ENCODE results near the gene MMP15. TPM values are rescaled to one million over a fixed set of nuclear protein-coding genes. Genes with fewer than 3 reads are reported as not detected.
A peak's percentile ranks its signal among the peaks of the same experiment; 100 is the strongest.

MMP15 gene
- total and polyA plus RNA-seq, 2 of the 13 experiments (the other 11 are each of a cell fraction or from before 2014, with no cell fraction given), result 35.2 to 44.9 TPM

DNA sequence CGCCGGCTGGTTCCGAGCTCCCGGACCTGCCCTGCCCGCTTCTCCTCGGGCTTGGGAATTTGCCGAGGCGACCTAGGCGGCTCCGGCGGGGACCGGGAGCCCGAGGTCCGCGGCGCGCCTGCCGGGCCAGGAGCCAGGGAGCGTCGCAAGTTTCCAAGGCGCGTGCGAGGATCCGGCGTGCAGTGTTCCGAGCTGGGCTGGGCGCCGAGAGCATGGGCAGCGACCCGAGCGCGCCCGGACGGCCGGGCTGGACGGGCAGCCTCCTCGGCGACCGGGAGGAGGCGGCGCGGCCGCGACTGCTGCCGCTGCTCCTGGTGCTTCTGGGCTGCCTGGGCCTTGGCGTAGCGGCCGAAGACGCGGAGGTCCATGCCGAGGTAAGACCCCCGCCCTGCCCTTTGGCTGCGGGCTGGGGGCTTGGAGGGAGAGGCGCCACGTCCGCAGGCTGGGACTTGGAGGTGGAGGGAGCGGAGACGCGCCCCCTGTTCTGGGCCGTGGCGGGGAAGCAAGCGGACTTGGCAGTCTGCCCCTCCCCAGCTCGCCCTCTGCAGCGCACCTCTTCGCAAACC lies 668 bp downstream of the MMP15 start (continued):
- TF ChIP-seq GLI4 (CRISPR knock-in tag; IDR thresholded peaks at IDR 0.05; ENCODE audit: borderline replicate concordance) (0 out of 2 replicates have a peak, but pooled peaks have one; percentile 15), SOX5 (CRISPR knock-in tag; IDR thresholded peaks at IDR 0.05; ENCODE audit: borderline replicate concordance) (no peak), ZBTB10 (CRISPR knock-in tag; IDR thresholded peaks at IDR 0.05; ENCODE audit: borderline replicate concordance) (no peak), ZNF460 (CRISPR knock-in tag; IDR thresholded peaks at IDR 0.05; ENCODE audit: borderline replicate concordance) (no peak), IKZF4 (CRISPR knock-in tag; IDR thresholded peaks at IDR 0.05; ENCODE audit: borderline replicate concordance, low read depth, not compliant biosample characterization) (peak; percentile 21), KAT8 (CRISPR knock-in tag; IDR thresholded peaks at IDR 0.05) (no peak), ZNF101 (CRISPR knock-in tag; IDR thresholded peaks at IDR 0.05; ENCODE audit: borderline replicate concordance, low read depth) (no peak), ZEB1 (IDR thresholded peaks at IDR 0.05; ENCODE audit: insufficient replicate concordance, low read depth) (no peak), FOSL1 (CRISPR knock-in tag; IDR thresholded peaks at IDR 0.05; ENCODE audit: borderline replicate concordance) (no peak), PAF1 (CRISPR knock-in tag; IDR thresholded peaks at IDR 0.05) (no peak), ZFYVE20 (CRISPR knock-in tag; IDR thresholded peaks at IDR 0.05; ENCODE audit: borderline replicate concordance, low read depth) (no peak), ZNF3 (CRISPR knock-in tag; IDR thresholded peaks at IDR 0.05) (no peak), DRAP1 (CRISPR knock-in tag; IDR thresholded peaks at IDR 0.05) (no peak), ZMAT3 (CRISPR knock-in tag; conservative IDR thresholded peaks at IDR 0.05) (0 out of 2 replicates have a peak, but pooled peaks have one; percentile 5), CAMTA2 (CRISPR knock-in tag; IDR thresholded peaks at IDR 0.05; ENCODE audit: borderline replicate concordance) (0 out of 2 replicates have a peak, but pooled peaks have one; percentile 58), ZNF468 (CRISPR knock-in tag; IDR thresholded peaks at IDR 0.05) (no peak), IRX3 (CRISPR knock-in tag; IDR thresholded peaks at IDR 0.05; ENCODE audit: borderline replicate concordance, low read depth) (0 out of 2 replicates have a peak, but pooled peaks have one; percentile 72), ZZZ3 (CRISPR knock-in tag; IDR thresholded peaks at IDR 0.05; ENCODE audit: borderline replicate concordance) (no peak), SOX13 (IDR thresholded peaks at IDR 0.05) (no peak), SOX13 (CRISPR knock-in tag; conservative IDR thresholded peaks at IDR 0.05 in 1 of 2, IDR thresholded peaks at IDR 0.05 in 1 of 2) (no peak), SOX6 (IDR thresholded peaks at IDR 0.05) (no peak), SOX6 (CRISPR knock-in tag; IDR thresholded peaks at IDR 0.05) (no peak)
- TF ChIP-seq, protein P1, sequence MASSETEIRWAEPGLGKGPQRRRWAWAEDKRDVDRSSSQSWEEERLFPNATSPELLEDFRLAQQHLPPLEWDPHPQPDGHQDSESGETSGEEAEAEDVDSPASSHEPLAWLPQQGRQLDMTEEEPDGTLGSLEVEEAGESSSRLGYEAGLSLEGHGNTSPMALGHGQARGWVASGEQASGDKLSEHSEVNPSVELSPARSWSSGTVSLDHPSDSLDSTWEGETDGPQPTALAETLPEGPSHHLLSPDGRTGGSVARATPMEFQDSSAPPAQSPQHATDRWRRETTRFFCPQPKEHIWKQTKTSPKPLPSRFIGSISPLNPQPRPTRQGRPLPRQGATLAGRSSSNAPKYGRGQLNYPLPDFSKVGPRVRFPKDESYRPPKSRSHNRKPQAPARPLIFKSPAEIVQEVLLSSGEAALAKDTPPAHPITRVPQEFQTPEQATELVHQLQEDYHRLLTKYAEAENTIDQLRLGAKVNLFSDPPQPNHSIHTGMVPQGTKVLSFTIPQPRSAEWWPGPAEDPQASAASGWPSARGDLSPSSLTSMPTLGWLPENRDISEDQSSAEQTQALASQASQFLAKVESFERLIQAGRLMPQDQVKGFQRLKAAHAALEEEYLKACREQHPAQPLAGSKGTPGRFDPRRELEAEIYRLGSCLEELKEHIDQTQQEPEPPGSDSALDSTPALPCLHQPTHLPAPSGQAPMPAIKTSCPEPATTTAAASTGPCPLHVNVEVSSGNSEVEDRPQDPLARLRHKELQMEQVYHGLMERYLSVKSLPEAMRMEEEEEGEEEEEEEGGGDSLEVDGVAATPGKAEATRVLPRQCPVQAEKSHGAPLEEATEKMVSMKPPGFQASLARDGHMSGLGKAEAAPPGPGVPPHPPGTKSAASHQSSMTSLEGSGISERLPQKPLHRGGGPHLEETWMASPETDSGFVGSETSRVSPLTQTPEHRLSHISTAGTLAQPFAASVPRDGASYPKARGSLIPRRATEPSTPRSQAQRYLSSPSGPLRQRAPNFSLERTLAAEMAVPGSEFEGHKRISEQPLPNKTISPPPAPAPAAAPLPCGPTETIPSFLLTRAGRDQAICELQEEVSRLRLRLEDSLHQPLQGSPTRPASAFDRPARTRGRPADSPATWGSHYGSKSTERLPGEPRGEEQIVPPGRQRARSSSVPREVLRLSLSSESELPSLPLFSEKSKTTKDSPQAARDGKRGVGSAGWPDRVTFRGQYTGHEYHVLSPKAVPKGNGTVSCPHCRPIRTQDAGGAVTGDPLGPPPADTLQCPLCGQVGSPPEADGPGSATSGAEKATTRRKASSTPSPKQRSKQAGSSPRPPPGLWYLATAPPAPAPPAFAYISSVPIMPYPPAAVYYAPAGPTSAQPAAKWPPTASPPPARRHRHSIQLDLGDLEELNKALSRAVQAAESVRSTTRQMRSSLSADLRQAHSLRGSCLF (CRISPR knock-in tag; IDR thresholded peaks at IDR 0.05; ENCODE audit: borderline replicate concordance), result no peak

All from HepG2 (cell line).